GM12891 (cell line): Measurements from ENCODE around the gene RBPJ.
"Not testable (repeated sequence)": the region's sequence is repeated elsewhere in the genome, so short reads cannot be mapped to it uniquely, and the experiment has no call there.

Experiments
- PAX5 ChIP-seq: IDR thresholded peaks from 2 replicates; pipeline ENCODE4 v1.6.1; 2011; ENCODE audit warnings: low read length, moderate library complexity, mild to moderate bottlenecking; ENCODE audit not compliant: insufficient read depth, severe bottlenecking
- POLR2A ChIP-seq: IDR thresholded peaks from 2 replicates; pipeline ENCODE4 v1.6.1; 2011; ENCODE audit warnings: low read depth, low read length, control low read depth
- POLR2AphosphoS5 ChIP-seq: IDR thresholded peaks from 2 replicates; pipeline ENCODE4 v1.6.1; 2011; ENCODE audit warnings: low read depth, low read length, control low read depth
- POU2F2 ChIP-seq: IDR thresholded peaks from 2 replicates; pipeline ENCODE4 v1.6.1; 2011; ENCODE audit warnings: low read depth, mild to moderate bottlenecking, control low read depth, low read length, moderate library complexity
- SPI1 ChIP-seq: IDR thresholded peaks from 2 replicates; pipeline ENCODE4 v1.6.1; 2011; ENCODE audit warnings: low read depth, low read length, control low read depth
- TAF1 ChIP-seq: IDR thresholded peaks from 2 replicates; pipeline ENCODE4 v1.6.1; 2011; ENCODE audit warnings: low read depth, low read length, control low read depth

GRCh38 chr4:26359521-26359920 lies 38.7 kb downstream of the RBPJ start:
- not testable (repeated sequence) for TF ChIP-seq TAF1, POLR2AphosphoS5, POLR2A, PAX5, SPI1, POU2F2
